ENCODE results near the gene C18orf63.
"Not testable (repeated sequence)": the region's sequence is repeated elsewhere in the genome, so short reads cannot be mapped to it uniquely, and the experiment has no call there.

Gene C18orf63

DNA sequence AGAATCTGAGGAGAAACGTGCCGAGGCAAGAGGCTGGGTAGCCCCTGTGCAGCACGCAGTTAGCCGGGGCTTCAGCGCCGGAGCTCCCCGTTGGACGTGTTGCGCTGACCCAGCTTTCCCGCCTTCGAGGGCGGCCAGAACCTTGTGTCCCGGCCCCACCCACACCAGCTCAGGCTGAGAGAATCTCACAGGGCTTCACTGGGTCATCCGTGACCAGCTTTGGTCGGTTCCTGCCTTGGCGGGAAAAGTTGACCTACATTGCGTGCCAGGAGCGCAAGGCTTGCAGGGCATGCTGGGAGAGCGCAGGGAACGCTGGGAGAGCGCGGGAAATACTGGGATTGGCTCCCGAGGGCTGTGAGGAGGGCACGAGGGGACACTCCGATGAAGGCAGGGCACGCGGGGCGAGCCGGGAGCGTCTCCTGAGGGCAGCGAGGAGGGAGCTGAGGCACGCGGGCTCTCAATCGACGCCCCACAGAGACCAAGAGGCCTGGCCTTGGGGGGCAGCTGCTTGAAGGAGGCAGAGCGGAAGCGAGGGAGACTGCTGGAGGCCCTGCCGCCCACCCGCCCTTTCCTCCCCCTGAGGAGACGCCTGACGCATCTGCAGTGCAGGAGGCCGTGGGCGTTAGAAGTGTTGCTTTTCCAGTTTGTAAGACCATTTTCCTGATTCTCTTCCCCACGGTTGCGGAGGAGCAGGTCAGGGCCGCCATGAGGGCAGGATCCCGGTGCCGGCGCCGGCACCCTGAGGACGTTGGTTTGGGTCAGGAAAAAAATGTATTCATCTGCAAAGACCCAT is at the start of gene C18orf63:
TSS of gene C18orf63 (plus strand) at position 376 of the 793 bp plus-strand sequence. CDS start 2,027 bp downstream, outside the sequence.
- no peak for DNase-seq (ENCODE audit: low read depth)

- DNase-seq (ENCODE audit: low read depth): no peak
Measured at GRCh38 chr18:74266161-74266560, 49.5 kb upstream of the C18orf63 start.

DNA sequence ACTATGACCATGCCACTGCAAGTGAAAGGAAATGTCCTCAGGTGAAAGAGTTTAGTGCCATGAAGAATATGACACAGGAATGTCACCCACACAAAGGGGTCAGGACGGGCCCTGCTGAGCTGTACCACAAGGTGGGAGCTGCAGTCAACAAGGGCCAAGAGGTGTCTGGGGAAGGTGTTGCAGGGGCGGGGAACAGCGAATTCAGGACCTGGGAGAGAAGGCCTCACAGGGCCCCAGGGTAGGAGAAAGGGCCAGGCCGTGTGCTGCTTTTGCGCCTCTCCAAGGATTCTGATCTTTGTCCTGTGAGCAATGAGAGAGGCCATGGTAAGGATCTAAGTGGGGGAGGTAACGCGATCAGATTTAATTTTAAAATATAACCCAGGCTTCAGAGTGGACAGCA is 47.5 kb upstream of the C18orf63 start:
- DNase-seq (ENCODE audit: low read depth): no peak

DNA sequence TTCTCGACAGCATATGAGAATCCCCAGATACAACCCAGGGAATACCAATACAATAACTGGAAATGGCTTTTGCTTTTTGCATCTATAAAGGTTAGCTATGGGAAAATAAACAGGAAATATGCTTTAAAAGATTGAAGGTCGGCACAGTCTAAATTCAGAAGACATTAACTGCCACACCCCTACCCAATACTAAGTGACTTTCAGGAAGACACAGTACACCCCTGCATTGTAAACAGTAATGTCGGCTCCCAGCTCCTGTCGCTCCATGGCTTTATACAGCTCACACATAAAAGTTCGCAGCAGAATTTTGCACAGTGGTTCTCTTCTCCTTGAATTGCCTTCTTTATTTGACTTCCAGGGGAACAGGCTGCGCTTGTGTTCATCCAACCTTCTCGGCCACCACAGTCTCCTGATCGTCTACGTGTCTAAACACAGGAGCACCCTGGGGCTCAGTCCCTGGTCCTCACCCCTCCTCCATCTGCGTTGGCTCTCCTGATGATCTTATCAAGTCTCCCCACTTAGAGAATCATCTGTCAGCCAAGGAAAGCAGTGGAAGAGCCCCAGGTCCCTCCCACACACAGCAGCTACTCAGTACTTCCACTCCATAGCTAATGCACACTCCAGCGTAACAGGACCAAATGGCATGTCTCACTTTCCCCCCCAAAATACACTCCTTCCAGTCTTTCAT is 46.6 kb upstream of the C18orf63 start:
- no peak for DNase-seq (ENCODE audit: low read depth)

- DNase-seq (ENCODE audit: low read depth): no peak
Measured at GRCh38 chr18:74271635-74272034, 44.0 kb upstream of the C18orf63 start.

DNA sequence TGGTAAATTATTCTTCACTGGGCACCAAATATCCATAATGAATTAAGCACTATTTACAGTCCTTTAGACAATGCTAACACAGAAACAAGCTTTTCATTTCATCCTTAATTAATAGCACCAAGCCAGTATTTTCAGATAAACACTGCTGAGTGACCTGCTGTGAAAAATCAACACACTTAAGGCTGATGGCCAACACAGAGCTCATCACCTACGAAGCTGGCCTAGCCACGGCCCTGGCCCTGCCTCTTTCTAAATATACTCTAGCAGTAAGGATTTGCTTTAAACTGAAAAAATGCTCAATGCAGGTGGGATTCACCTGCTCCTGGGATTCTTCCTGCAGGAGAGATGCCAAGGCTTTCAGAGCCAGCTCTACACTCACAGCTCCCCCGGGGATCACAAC is 42.2 kb upstream of the C18orf63 start:
- DNase-seq (ENCODE audit: low read depth): no peak

- DNase-seq (ENCODE audit: low read depth): no peak
Measured at GRCh38 chr18:74274700-74275099, 40.9 kb upstream of the C18orf63 start.

DNA sequence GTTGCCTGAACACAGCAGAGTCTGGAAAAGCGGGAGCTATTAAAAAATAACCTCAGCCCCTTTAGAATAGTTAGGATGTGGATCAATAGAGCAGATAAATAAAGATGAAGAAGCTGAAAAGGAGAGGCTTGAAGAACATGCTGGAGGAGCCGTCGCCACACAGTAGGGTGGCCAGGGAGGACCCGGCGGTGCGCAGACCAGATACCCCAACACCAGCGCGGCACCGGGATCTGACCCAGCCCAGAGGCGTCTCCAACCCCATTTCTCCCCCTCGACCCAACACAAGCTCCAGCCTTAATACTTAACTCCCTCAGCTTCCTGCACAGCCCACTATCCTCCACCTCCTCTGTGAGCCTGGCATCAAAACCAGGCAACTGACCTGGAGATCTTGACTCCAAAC is 39.9 kb upstream of the C18orf63 start:
- DNase-seq (ENCODE audit: low read depth): no peak

- DNase-seq (ENCODE audit: low read depth): no peak
Measured at GRCh38 chr18:74276609-74277008, 39.0 kb upstream of the C18orf63 start.

- no peak for DNase-seq (ENCODE audit: low read depth)
Measured at GRCh38 chr18:74277296-74277695, 38.3 kb upstream of the C18orf63 start.

DNA sequence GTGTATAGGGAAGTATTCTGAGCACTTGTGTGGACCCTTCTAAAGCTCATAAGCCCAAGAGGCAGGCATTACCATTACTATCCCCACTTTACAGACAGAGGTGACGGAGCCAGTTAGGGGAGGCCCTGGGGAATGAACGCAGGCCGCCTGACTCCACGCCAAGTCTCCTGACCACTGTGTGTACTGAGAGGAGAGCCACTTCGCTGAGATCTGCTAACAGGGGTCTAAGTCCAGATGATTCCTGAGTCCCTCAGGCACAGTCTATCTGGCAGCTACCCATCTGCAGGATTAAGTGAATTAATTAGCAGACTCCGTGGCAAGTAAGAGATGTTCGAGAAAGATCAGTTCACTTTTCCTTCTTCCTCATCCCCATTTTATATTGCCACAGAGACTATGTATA is 37.6 kb upstream of the C18orf63 start:
- DNase-seq (ENCODE audit: low read depth): no peak

- no peak for DNase-seq (ENCODE audit: low read depth)
Measured at GRCh38 chr18:74278983-74279382, 36.7 kb upstream of the C18orf63 start.

DNA sequence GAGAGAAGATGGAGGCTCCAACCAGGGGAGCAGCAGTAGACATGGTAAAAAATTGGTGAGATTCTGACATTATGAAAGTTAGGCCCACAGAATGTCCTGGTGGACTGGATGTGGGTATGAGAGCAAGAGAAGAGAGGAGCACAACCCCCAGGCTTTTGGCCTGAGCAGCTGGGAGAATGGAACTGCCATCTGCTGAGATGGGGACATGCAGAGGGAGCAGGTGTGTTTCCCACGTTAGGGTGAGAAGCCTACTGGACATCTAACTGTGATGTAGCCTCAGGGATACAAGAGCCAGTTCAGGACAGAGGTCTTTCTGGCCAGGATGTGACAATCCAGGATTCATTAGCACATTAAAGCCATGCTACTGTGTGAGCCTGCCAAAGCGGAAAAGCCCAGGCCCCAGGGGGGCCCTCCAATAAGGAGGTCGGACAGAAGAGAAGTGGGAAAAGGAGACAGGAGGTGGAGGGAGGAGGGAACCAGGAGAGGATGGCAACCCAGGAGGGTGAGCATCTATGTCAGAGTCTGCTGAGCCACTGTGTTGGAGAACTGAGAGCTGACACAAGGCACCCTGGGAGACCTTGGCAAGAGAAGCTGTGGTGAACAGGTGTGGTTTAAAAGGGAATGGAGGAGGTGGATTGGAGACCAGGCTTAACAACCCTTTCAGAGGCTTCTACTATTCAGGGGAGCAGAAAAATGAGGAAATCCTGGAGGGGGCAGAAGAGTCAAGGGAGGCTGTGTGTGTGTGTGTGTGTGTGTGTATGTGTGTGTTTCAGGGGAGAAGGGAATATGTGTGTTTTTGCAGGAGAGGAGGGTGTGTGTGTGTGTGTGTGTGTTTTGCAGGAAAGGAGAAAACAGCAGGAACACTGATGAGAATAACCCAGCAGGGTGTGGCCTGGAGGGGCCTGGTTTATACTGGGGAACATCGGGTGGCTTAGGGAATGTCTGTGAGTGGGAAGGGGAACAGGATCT is 34.3 kb upstream of the C18orf63 start:
- no peak for DNase-seq (ENCODE audit: low read depth)

DNA sequence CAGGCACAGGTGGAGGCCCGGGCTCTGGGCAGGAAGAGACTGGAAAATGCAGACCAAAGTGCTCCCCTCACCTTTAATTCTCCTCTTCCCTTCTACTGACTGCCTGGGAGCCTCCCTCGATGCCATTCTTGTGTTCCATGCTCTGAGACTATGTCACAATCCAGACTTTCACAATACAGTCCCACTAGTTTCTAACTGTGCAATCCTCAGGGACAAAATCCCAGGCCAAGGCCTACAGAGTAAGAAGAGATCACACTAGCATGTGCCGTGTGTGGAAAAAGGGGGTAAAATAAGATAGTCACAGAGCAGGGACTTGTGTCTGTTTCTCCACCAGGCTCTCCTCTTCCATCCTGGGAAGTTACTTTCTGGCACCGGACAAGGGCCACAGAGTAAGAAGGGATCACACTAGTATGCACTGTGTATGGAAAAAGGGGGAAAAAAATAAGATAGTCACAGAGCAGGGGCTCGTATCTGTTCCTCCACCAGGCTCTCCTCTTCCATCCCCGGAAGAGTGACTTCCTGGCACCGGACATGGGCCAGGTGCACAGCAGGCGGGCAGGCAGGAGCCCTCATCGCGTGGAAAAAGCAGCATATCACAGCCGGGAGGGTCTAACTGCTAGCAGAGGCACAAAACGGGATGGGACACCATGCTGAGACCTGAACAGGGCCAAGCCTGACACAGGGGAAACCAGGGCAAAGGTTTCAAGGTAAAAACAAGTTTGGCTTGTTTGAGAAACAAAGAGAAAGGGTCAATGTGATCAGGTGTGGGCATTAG is 33.5 kb upstream of the C18orf63 start:
- no peak for DNase-seq (ENCODE audit: low read depth)

- no peak for DNase-seq (ENCODE audit: low read depth)
Measured at GRCh38 chr18:74282755-74283554, 32.7 kb upstream of the C18orf63 start.

GRCh38 chr18:74283646-74284045 is 32.0 kb upstream of the C18orf63 start:
- no peak for DNase-seq (ENCODE audit: low read depth)

DNA sequence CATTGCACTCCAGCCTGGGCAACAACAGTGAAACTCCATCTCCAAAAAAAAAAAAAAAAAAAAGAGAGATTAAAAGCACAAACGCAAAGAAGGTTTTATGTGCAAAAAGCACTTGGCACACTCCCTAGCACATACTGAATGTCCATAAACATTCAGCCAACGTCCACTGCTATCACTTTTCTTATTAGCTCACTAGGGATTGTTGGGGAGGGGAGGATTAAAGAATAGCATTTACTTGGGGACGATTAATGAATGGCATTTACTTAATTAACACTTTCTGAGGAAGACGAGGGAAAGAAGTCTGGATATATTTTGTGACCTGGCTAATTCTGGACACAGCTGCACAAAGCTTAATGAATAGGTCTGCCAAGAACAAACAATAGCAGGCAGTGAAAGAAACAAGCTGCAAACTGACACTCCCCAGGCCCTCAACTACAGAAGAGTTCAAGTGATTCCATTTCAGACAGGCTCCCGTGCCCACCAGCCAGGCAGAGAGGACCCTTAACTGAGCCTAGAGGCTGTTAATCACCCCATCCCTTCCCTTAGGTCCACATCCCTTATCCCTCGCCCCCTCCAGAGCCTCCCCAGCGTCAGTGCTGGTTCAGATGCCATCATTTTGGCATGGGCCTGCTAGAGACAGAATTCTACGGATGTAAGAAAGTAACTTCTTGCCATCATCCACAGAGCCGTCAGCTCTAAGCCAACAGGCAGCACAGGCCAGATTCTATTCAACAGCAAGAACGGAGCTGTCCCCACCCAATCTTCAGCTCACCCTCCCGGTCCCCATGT is 31.3 kb upstream of the C18orf63 start:
- no peak for DNase-seq (ENCODE audit: low read depth)

GRCh38 chr18:74284980-74285355 is 30.7 kb upstream of the C18orf63 start:
- no peak for DNase-seq (ENCODE audit: low read depth)

DNA sequence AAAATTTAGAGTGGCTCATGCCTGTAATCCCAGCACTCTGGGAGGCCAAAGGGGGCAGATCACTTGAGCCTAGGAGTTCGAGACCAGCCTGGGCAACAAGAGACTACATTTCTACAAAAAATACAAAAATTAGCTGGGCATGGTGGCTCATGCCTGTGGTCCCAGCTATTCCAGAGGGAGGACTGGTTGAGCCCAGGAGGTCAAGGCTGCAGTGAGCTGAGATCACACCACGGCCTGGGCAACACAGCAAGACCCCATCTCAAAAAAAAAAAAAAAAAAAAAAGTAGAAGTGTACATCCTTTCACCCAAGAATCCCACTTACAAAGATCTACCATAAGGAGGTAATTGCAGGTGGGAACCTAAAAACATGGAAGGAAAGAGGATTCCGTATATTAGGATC is 30.1 kb upstream of the C18orf63 start:
- DNase-seq (ENCODE audit: low read depth): not testable (repeated sequence)

All from CMK (cell line).